Measurements from ENCODE around the gene HIBADH. TPM values are rescaled to one million over a fixed set of nuclear protein-coding genes. Genes with fewer than 3 reads are reported as not detected.
A peak's percentile ranks its signal among the peaks of the same experiment; 100 is the strongest.

HIBADH gene
- total and polyA plus RNA-seq, 2 of the 4 experiments (the other 2 are of a cell fraction), result 36.6 to 52.5 TPM

GRCh38 chr7:27678617-27679260, 16.1 kb upstream of the HIBADH start:
- ATAC-seq (ENCODE audit: low read depth), result peak; percentile 42; the same call in 1 of the 2 replicates
- Histone ChIP-seq H3K9me1 (ENCODE audit: insufficient read depth, low read length) (peaks cover 6% of the 10 kb centered on the region; the same call in 1 of the 2 replicates), H3K9me3 (ENCODE audit: control insufficient read depth, insufficient read depth, low read length) (no peaks in the 10 kb centered on the region), H2BK5ac (ENCODE audit: low read depth, low read length, poor library complexity, severe bottlenecking) (peak overlapping the region; percentile 59), H2AK5ac (ENCODE audit: low read depth, low read length) (peak overlapping the region; percentile 72; the same call in 1 of the 2 replicates), H4K20me1 (ENCODE audit: insufficient read depth, low read length) (no peaks in the 10 kb centered on the region), H3K56ac (ENCODE audit: extremely low read depth, insufficient read depth, low read length) (peak overlapping the region; percentile 40; the same call in 1 of the 2 replicates), H2BK15ac (ENCODE audit: low read depth, low read length) (peak overlapping the region; percentile 63; the same call in 1 of the 3 replicates), H2BK20ac (ENCODE audit: low read depth, low read length) (peak overlapping the region; percentile 96), H3K4me1 (ENCODE audit: control insufficient read depth, insufficient read depth, low read length) (peaks cover 16% of the 10 kb centered on the region), H2AK9ac (replicated peaks; ENCODE audit: low read depth, low read length, poor library complexity) (no peak overlapping the region), H3K27me3 (ENCODE audit: control insufficient read depth, insufficient read depth, low read length) (no peaks in the 10 kb centered on the region), H3K36me3 (ENCODE audit: control insufficient read depth, insufficient read depth, low read length) (no peaks in the 10 kb centered on the region), H4K91ac (ENCODE audit: insufficient read depth, low read depth, low read length) (peak overlapping the region; percentile 66), H3K18ac (ENCODE audit: low read depth, low read length) (peak overlapping the region; percentile 78), H4K8ac (ENCODE audit: low read depth in 2 of 2, low read length in 2 of 2) (peak overlapping the region; percentile 4 to 24; a peak in 3 of 4 replicates), H3K4ac (ENCODE audit: low read depth, low read length) (peak overlapping the region; percentile 68), H3K27ac (ENCODE audit: insufficient read depth, low read length) (peak overlapping the region; percentile 75), H2AFZ (replicated peaks; ENCODE audit: low read length, poor library complexity) (peak overlapping the region; percentile 71), H3K14ac (replicated peaks; ENCODE audit: low read depth, low read length) (peak overlapping the region; percentile 63), H3K4me2 (ENCODE audit: low read depth, low read length) (peak overlapping the region; percentile 57; the same call in 1 of the 2 replicates), H4K5ac (ENCODE audit: low read depth, low read length) (peak overlapping the region; percentile 78; the same call in 1 of the 2 replicates), H3K9ac (ENCODE audit: low read depth, low read length) (no peak overlapping the region), H2BK120ac (ENCODE audit: low read depth, low read length) (peak overlapping the region; percentile 59), H3K4me3 (ENCODE audit: insufficient read depth, low read depth, low read length) (no peak overlapping the region), H3K79me1 (ENCODE audit: low read depth in 1 of 2, low read length in 2 of 2) (no peaks in the 10 kb centered on the region), H3K23ac (ENCODE audit: low read depth, low read length) (peak overlapping the region; percentile 20)
- peak; percentile 58 for DNase-seq
- ChIA-PET CTCF (interaction anchor here (1.0 kb wide), 2 partner anchors 20 to 415 kb away, joined by 3 read pairs; no protein-coding TSS in a partner anchor), POLR2A (ENCODE audit: unreplicated experiment) (no interaction called here)
- dilution Hi-C loops (cut with HindIII; ENCODE audit: low sequenced_read_pairs, unreplicated experiment), result no loop called here
- no TSS peak for BruUV-seq (replicated peaks)
- intact Hi-C loops (cut with micrococcal nuclease), result no loop called here
- no CpG with 5 or more reads among the region's 2 CpGs for WGBS, 2 experiments (ENCODE audit: extremely low coverage in 2 of 2, insufficient read length in 1 of 2)
- in situ Hi-C loops (cut with MboI; ENCODE audit: low sequenced_read_pairs), result no loop called here
- TF ChIP-seq NFE2L2 (IDR thresholded peaks at IDR 0.05; ENCODE audit: low read depth, low read length) (no peak), MAFK (IDR thresholded peaks at IDR 0.05; ENCODE audit: low read depth, low read length) (no peak), RCOR1 (IDR thresholded peaks at IDR 0.05; ENCODE audit: insufficient replicate concordance, low read length) (no peak), CEBPB (IDR thresholded peaks at IDR 0.05; ENCODE audit: low read depth, low read length) (no peak), USF2 (IDR thresholded peaks at IDR 0.05; ENCODE audit: low read depth, low read length) (no peak), BHLHE40 (IDR thresholded peaks at IDR 0.05; ENCODE audit: low read depth, low read length) (no peak), CTCF (conservative IDR thresholded peaks at IDR 0.05; ENCODE audit: low read depth, low read length) (no peak), RFX5 (IDR thresholded peaks at IDR 0.05; ENCODE audit: low read depth, low read length) (no peak), SMC3 (IDR thresholded peaks at IDR 0.05; ENCODE audit: low read depth, low read length) (no peak), FOS (IDR thresholded peaks at IDR 0.05; ENCODE audit: low read depth, low read length) (no peak), POLR2A (IDR thresholded peaks at IDR 0.05; ENCODE audit: low read depth, low read length) (no peak), MXI1 (IDR thresholded peaks at IDR 0.05; ENCODE audit: borderline replicate concordance, low read depth, low read length) (no peak), MAZ (IDR thresholded peaks at IDR 0.05; ENCODE audit: borderline replicate concordance, low read depth, low read length) (no peak), ELK1 (IDR thresholded peaks at IDR 0.05; ENCODE audit: borderline replicate concordance, low read depth, low read length) (no peak), RAD21 (IDR thresholded peaks at IDR 0.05; ENCODE audit: low read length) (no peak)

Measured in IMR-90 (cell line).